Stimulated activated CD8-positive, alpha-beta memory T cell treated with anti-CD3 and anti-CD28 coated beads, Interleukin-4, amount 100 ng/mL, for 1 hour (primary cell): ENCODE measurements around the gene ZBTB1.
"Not testable (repeated sequence)": the region's sequence is repeated elsewhere in the genome, so short reads cannot be mapped to it uniquely, and the experiment has no call there.

ENCODE experiments used
- DNase-seq, 2 donors: peaks; one replicate each; pipeline ENCODE4 v3.0.0-alpha.2; 2020; ENCODE audit warnings: low read depth in 2 of 2, low spot score in 1 of 2

ZBTB1 gene

GRCh38 chr14:64569138-64569631, 64.6 kb downstream of the ZBTB1 start:
- no peak for DNase-seq

DNA sequence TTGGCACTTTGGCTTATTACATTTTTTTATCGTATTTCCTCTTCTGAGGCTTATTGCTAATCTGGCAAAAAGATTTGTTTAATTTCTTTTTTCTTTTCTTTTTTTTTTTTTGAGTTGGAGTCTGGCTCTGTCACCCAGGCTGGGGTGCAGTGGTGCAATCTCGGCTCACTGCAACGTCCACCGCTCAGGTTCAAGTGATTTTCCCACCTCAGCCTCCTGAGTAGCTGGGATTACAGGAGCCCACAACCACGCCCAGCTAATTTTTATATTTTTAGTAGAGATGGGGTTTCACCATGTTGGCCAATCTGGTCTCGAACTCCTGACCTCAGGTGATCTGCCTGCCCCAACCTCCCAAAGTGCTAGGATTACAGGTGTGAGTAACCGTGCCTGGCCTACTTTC, 65.1 kb downstream of the ZBTB1 start:
- not testable (repeated sequence) for DNase-seq

DNA sequence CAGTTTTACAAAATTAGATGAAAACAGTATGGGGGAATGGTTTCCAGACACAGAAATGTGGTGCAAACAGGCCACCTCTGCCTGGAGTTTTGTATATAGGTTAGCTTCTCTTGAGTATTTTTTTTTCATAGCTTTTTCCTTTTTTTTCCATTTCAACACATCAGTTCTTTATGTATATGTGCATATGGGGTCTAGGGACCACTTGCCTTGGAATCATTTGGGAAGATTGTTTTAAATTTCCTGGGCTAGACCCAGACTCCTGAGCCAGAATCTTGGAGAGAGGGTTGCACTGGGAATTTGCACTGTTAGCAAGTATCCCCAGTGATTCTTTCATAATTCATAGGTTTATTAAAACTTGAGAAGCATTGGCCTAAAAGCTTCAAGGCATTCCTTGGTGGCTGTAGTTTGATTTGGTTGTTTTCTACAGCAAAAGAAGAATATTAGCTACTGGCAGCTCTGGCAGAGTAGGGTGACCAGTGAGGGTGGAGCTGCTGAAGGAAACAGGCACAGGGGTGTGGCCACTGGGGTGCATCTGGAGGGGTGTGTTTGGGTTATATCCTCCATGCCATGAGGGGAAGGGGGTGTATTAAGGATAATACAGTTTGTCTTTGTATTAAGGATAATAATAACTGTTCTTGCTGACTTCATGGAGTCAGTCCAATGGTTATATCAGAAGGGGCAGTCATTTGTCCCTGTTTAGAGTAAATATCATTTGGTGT, 68.0 kb downstream of the ZBTB1 start:
- DNase-seq = no peak

GRCh38 chr14:64573109-64573508, 68.5 kb downstream of the ZBTB1 start:
- no peak for DNase-seq
